Activated CD8-positive, alpha-beta memory T cell treated with anti-CD3 and anti-CD28 coated beads, Interleukin-2, amount 50 U/mL, for 1 hour (primary cell): ENCODE data around the gene PKP2.

Experiments
- DNase-seq: peaks from one replicate; pipeline ENCODE4 v3.0.0-alpha.2; 2020; ENCODE audit errors: extremely low read depth

Gene PKP2

GRCh38 chr12:32755051-32755653, 141.4 kb downstream of the PKP2 start:
- no peak for DNase-seq

DNA sequence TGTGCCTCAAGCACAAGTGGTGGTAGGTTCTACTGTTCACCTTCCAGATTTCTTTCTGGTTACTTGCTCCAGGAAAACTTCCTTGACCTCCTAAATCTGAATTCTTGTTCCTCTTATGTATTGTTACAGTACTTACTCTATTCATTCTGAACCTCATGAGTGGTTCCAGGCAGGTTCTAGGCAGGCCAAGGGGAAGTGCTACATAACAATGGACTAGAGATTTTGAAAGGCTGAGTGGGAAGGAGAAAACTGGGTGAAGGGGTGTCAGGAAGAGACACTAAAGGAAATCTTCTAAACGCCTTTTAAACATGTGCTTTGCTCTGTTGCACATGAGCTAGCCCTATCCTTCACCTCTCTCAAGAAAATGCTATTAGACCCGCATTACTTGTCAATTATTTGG, 142.5 kb downstream of the PKP2 start:
- no peak for DNase-seq

DNA sequence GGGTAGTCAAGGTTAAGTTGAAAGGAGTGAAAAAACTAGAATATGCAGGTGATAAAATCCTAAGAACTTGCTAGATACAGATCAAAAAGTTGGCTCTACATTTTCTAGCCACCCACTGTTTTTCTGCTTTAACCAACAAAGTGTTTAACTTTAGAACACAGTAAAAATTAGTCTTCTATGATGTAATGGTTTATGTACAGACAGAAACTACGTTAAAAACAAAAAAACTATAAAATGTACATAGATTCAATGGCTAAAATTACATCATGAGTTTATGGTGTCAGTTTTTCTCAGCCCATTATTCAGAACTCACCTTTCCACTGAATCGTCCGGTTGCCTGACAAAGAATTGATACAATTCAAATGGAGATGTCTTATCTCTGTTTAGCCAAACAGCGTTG, 143.0 kb downstream of the PKP2 start:
- no peak for DNase-seq

DNA sequence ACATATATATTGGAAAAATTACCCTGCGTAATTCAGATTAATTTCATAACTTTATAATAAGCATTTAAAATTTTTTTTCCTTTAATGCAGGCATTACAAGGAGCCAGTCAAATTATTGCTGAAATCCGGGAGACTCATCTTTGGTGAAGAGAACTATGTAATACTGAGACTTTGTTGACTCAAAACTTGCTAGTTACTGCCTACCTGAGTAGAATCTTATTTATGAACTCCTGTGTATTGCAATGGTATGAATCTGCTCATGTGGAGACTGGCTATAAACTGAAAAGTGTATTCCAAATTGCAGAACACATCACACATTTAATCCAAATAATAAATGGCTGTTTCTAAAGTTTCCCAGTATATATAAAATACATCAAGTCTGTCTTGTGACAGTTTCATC, 153.3 kb downstream of the PKP2 start:
- no peak for DNase-seq

GRCh38 chr12:32742133-32742532, 154.4 kb downstream of the PKP2 start:
- DNase-seq = no peak
